ENCODE measurements around the gene KLHL18. TPM values are rescaled to one million over a fixed set of nuclear protein-coding genes. Genes with fewer than 3 reads are reported as not detected.

The KLHL18 gene
- total and polyA plus RNA-seq, 2 of the 4 experiments (the other 2 are of a cell fraction): 29.1 to 76.2 TPM

- no peak for ATAC-seq (ENCODE audit: low read depth)
- intact Hi-C loops (cut with micrococcal nuclease) (no loop called here), in situ Hi-C loops (cut with MboI; ENCODE audit: low sequenced_read_pairs) (no loop called here), dilution Hi-C loops (cut with HindIII; ENCODE audit: low sequenced_read_pairs, unreplicated experiment) (no loop called here)
- H3K27me3 ChIP-seq (ENCODE audit: control insufficient read depth, insufficient read depth, low read length): no peaks in the 10 kb centered on the region
- TF ChIP-seq RCOR1 (IDR thresholded peaks at IDR 0.05; ENCODE audit: insufficient replicate concordance, low read length) (no peak), ELK1 (IDR thresholded peaks at IDR 0.05; ENCODE audit: borderline replicate concordance, low read depth, low read length) (no peak), FOS (IDR thresholded peaks at IDR 0.05; ENCODE audit: low read depth, low read length) (no peak)
- no peak overlapping the region for H3K18ac ChIP-seq (ENCODE audit: low read depth, low read length)
- no peaks in the 10 kb centered on the region for H3K36me3 ChIP-seq (ENCODE audit: control insufficient read depth, insufficient read depth, low read length)
- H3K4me1 ChIP-seq (ENCODE audit: control insufficient read depth, insufficient read depth, low read length): peaks cover 7% of the 10 kb centered on the region
- H2BK120ac ChIP-seq (ENCODE audit: low read depth, low read length): no peak overlapping the region
- peaks cover 9% of the 10 kb centered on the region for H4K20me1 ChIP-seq (ENCODE audit: insufficient read depth, low read length)
- no peak overlapping the region for H3K56ac ChIP-seq (ENCODE audit: extremely low read depth, insufficient read depth, low read length)
- H3K27ac ChIP-seq (ENCODE audit: insufficient read depth, low read length): no peak overlapping the region
- H3K9ac ChIP-seq (ENCODE audit: low read depth, low read length): no peak overlapping the region
- whole genome bisulfite sequencing, 2 experiments (ENCODE audit: extremely low coverage in 2 of 2, insufficient read length in 1 of 2): 88% methylated on average over 1 of the region's 2 CpGs; no CpG with 5 or more reads in 1 of the 2 experiments
- H3K9me3 ChIP-seq (ENCODE audit: control insufficient read depth, insufficient read depth, low read length): no peaks in the 10 kb centered on the region
- H3K79me1 ChIP-seq (ENCODE audit: low read depth in 1 of 2, low read length in 2 of 2): peaks cover 20 to 39% of the 10 kb centered on the region in 2 experiments
- no peak overlapping the region for H3K4me2 ChIP-seq (ENCODE audit: low read depth, low read length)
- POLR2A ChIA-PET (ENCODE audit: unreplicated experiment): interaction anchor here (0.5 kb wide), 1 partner anchor 400 kb away, joined by 4 read pairs; no protein-coding TSS in a partner anchor
- no peak overlapping the region for H4K5ac ChIP-seq (ENCODE audit: low read depth, low read length)
- no peak overlapping the region for H3K14ac ChIP-seq (replicated peaks; ENCODE audit: low read depth, low read length)
- H2BK20ac ChIP-seq (ENCODE audit: low read depth, low read length): no peak overlapping the region
- CTCF ChIA-PET: interaction anchor here (0.6 kb wide), 1 partner anchor 401 kb away, joined by 3 read pairs; no protein-coding TSS in a partner anchor
- H2BK5ac ChIP-seq (ENCODE audit: low read depth, low read length, poor library complexity, severe bottlenecking): no peak overlapping the region
- no TSS peak for BruUV-seq (replicated peaks)
- no peak overlapping the region for H3K23ac ChIP-seq (ENCODE audit: low read depth, low read length)
- H2BK15ac ChIP-seq (ENCODE audit: low read depth, low read length): no peak overlapping the region
- no peak overlapping the region for H3K4me3 ChIP-seq (ENCODE audit: insufficient read depth, low read depth, low read length)
- no peak overlapping the region for H2AFZ ChIP-seq (replicated peaks; ENCODE audit: low read length, poor library complexity)
- H3K4ac ChIP-seq (ENCODE audit: low read depth, low read length): no peak overlapping the region
- DNase-seq: no peak
- peaks cover 6% of the 10 kb centered on the region for H3K9me1 ChIP-seq (ENCODE audit: insufficient read depth, low read length)
- H2AK5ac ChIP-seq (ENCODE audit: low read depth, low read length): no peak overlapping the region
- no peak overlapping the region for H4K8ac ChIP-seq (ENCODE audit: low read depth in 2 of 2, low read length in 2 of 2)
- H4K91ac ChIP-seq (ENCODE audit: insufficient read depth, low read depth, low read length): no peak overlapping the region
- no peak overlapping the region for H2AK9ac ChIP-seq (replicated peaks; ENCODE audit: low read depth, low read length, poor library complexity)
Measured at GRCh38 chr3:47377186-47377585, 94.4 kb downstream of the KLHL18 start.

Data from IMR-90 (cell line).